ENCODE results near the gene TECTB. TPM values are rescaled to one million over a fixed set of nuclear protein-coding genes. Genes with fewer than 3 reads are reported as not detected.

TECTB gene
- total RNA-seq, 1 experiment from 2014 or later: not detected

DNA sequence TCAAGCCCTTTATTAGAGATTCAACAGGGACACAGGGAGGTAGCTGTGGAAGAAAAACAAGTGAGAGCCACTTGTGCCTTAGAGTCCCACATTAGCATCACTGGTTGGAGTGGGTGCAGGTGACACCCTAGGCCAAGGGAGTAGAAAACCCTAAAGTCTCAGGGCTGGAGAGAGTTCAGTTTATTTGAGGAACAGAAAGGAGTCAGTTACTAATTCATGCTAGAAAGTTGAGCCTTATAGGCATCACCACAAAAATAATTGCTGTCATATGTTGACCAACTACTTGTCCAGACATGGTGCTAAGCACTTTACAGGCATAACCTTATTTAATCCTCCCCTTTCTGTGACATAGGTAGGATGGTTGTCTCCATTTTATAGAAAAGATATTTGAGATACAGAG lies 69.8 kb downstream of the TECTB start:
- ChIA-PET CTCF (no interaction called here), POLR2A (no interaction called here)
- no peaks in the 10 kb centered on the region; the same call in 1 of the 2 replicates for H3K27me3 Mint-ChIP-seq (ENCODE audit: low read depth)
- DNase-seq (ENCODE audit: low spot score) (no peak), ATAC-seq (no peak)
- H3K4me3 Mint-ChIP-seq: no peak overlapping the region
- H3K9me3 Mint-ChIP-seq: 0 out of 2 replicates have a peak, but pooled peaks cover 3% of the 10 kb centered on the region
- H3K4me1 Mint-ChIP-seq: peaks cover 5% of the 10 kb centered on the region; the same call in 1 of the 2 replicates
- TF ChIP-seq NFATC4 (CRISPR knock-in tag; IDR thresholded peaks at IDR 0.05): no peak
- TF ChIP-seq ELF4 (CRISPR knock-in tag; IDR thresholded peaks at IDR 0.05; ENCODE audit: low read depth): no peak
- TF ChIP-seq ZNF232 (CRISPR knock-in tag; IDR thresholded peaks at IDR 0.05): no peak
- TF ChIP-seq, protein P1, sequence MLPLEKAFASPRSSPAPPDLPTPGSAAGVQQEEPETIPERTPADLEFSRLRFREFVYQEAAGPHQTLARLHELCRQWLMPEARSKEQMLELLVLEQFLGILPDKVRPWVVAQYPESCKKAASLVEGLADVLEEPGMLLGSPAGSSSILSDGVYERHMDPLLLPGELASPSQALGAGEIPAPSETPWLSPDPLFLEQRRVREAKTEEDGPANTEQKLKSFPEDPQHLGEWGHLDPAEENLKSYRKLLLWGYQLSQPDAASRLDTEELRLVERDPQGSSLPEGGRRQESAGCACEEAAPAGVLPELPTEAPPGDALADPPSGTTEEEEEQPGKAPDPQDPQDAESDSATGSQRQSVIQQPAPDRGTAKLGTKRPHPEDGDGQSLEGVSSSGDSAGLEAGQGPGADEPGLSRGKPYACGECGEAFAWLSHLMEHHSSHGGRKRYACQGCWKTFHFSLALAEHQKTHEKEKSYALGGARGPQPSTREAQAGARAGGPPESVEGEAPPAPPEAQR (CRISPR knock-in tag; IDR thresholded peaks at IDR 0.05): no peak
- no peak overlapping the region for H3K27ac Mint-ChIP-seq
- no peaks in the 10 kb centered on the region for H3K36me3 Mint-ChIP-seq

Small RNA genes within 50 kb of the gene (microRNA-seq; reads per million reads assigned to microRNA genes)
- not detected for gene MIR6715A (ENCODE audit: borderline number of aligned reads)
- gene MIR6715B (ENCODE audit: borderline number of aligned reads): not detected

Other genes with a start within 250 kb of the TECTB start
- 10.7 to 12.2 TPM (median 11.3 TPM) in 3 replicates for gene GPAM, start 99.6 kb upstream of the TECTB start, total RNA-seq (2021)
- 0.18 to 0.37 TPM (median 0.22 TPM) in 3 replicates for gene ACSL5, start 90.7 kb downstream of the TECTB start, total RNA-seq (2021)
- gene ZDHHC6, start 163.5 kb downstream of the TECTB start, total RNA-seq (2021): 22.1 to 24.5 TPM (median 23.6 TPM) in 3 replicates
- gene VTI1A, start 163.8 kb downstream of the TECTB start, total RNA-seq (2021): 18.6 to 20.1 TPM (median 18.9 TPM) in 3 replicates